Measurements from ENCODE around the gene CDH19.
"Not testable (repeated sequence)": the region's sequence is repeated elsewhere in the genome, so short reads cannot be mapped to it uniquely, and the experiment has no call there.

The CDH19 gene

GRCh38 chr18:66562279-66562678 is 41.6 kb downstream of the CDH19 start:
- DNase-seq (ENCODE audit: low spot score): no peak

- DNase-seq (ENCODE audit: low spot score): no peak
Measured at GRCh38 chr18:66560094-66560493, 43.8 kb downstream of the CDH19 start.

GRCh38 chr18:66558773-66559172 is 45.1 kb downstream of the CDH19 start:
- DNase-seq (ENCODE audit: low spot score): no peak

DNA sequence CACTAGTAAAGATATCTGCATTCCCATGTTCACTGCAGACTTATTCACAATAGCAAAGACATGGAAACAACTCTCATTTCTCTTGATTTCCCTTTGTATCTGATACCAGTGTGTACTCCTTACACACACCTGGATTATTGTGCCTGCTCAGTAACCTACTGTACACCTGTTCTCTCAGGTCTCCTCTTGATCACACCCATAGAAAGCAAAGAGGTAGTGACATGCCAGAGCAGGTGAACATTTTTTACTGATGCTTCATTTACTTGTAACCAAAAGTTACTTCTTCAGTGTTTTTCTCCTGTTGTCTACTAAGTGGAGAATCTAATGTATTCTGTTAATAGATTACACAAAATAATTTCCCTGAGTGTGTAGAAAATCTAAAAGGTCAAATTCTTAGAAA is 46.8 kb downstream of the CDH19 start:
- DNase-seq (ENCODE audit: low spot score): no peak

- no peak for DNase-seq (ENCODE audit: low spot score)
Measured at GRCh38 chr18:66555585-66555984, 48.3 kb downstream of the CDH19 start.

DNA sequence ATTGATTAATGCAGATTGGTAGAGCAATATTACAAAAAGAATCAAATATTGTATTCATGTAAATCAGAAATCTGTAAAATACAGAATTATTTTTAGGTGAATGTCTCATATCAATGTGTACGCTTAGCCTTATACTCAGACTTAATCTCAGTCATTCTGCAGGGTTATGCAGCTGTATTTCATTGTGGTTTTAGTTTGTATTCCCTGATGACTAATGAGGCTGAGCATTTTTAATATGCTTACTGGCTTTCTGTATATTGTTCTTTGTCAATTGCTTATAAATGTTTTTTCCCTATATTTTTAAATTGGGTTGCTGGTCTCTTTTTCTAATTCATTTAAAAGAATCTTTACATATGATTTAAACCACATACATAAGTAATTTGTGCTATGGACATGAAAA is 50.1 kb downstream of the CDH19 start:
- DNase-seq (ENCODE audit: low spot score): no peak

- no peak for DNase-seq (ENCODE audit: low spot score)
Measured at GRCh38 chr18:66550366-66550765, 53.5 kb downstream of the CDH19 start.

GRCh38 chr18:66548747-66549146 is 55.1 kb downstream of the CDH19 start:
- no peak for DNase-seq (ENCODE audit: low spot score)

- DNase-seq (ENCODE audit: low spot score): no peak
Measured at GRCh38 chr18:66534110-66534509, 69.8 kb downstream of the CDH19 start.

DNA sequence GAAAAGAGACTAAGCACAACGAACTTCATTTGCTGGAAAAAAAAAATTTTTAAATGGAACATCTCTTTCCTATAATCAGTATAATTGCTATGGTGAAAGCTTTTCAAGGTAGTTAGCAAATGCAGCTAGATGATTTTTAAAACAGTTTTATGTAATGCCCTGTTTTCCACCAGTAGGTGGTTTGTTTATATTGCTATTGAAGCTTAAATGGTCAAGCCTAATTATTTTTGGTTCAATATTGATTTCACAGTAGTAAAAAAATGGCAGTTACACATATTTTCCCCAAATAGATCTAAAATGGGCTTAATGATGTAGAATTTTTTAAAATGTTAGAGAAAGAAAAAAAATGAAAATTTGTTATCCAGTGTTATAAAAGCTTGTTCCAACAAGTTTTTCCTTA is 70.2 kb downstream of the CDH19 start:
- no peak for DNase-seq (ENCODE audit: low spot score)

GRCh38 chr18:66523219-66523991 is 80.5 kb downstream of the CDH19 start:
- no peak for DNase-seq (ENCODE audit: low spot score)

DNA sequence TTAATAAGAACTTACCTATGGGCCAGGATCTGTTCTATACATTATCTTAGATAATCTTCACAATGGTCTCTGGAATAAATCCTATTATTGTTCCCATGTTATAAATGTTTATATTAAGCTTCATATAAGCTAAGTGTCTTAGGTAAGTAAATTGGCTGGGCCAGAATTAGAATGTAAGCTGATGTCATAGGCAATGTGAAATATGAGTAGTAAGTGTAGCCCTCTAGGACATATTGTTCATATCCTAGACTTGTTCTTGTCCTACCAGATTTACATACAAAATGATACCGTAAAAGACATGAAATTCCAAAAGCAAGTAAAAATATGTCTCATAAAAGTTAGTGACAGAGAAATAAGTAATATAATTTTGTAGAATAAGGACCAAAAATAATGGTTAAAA is 89.9 kb downstream of the CDH19 start:
- no peak for DNase-seq (ENCODE audit: low spot score)

DNA sequence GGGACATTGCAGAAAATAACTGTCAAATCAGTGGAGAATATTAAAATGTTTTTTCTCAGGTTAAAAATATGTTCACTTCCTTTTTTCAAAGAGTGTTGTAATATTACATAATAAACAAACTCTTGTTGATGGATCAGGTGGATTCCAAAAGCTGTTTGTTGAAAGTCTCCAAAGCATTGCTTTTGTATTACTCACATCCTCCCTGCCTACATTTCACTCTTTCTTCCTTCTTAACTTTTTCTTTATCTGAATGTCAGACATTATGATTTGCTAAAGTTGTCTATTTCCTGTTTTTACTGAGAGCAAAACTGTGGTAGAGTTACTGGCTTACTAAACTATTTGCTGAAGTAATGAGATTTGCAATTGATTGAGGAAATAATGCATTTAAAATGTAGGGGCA is 92.1 kb downstream of the CDH19 start:
- no peak for DNase-seq (ENCODE audit: low spot score)

DNA sequence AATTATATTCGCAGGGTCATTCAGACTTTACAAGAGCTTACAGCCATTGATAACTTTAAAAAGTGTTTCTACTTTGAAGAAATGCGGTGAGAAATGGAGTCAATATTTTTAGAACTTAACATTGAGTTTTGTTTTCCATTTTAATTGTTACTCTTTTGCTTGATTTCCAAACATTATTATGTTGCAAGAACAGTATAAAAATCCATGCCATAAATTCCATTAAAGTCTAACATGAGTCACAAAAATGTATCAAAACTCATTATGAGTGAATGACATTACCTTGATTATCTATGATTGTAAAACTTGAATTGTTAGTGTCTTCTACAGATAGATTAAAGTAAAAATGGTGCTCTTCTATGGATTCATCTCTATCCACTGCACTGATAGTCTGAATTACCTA is 92.6 kb downstream of the CDH19 start:
- DNase-seq (ENCODE audit: low spot score): no peak

DNA sequence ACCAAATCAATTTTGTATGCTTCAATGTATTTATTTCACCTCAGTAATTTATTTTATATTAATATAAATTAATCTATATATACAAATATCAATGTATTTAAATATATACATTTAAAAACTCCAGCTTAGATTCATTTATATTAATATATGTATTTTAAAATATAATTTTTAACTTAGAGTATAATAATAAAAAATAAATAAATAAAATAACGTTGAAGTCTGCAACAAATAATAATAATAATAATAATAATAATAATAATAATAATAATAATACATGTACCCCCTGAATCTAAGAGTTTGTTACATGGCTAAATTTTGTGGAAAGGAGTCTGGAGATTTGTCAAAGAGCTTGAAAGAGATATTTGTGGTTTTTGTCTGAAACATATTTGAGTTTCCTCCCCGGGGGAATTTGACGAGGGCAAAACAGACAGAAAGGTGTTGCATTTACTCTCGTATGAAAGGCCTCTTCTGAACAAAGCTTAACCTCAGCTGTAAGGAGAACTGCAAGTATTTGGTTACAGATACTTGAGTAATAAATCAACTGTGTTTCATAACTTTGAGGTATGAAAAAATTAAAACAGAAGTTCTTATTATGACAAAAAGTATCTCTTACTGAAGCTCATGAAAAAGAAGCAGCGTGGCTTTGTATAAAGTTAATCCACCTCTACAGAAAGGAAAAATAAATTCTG is 93.4 kb downstream of the CDH19 start:
- no peak for DNase-seq (ENCODE audit: low spot score)

GRCh38 chr18:66508937-66509336 is 95.0 kb downstream of the CDH19 start:
- DNase-seq (ENCODE audit: low spot score): no peak

DNA sequence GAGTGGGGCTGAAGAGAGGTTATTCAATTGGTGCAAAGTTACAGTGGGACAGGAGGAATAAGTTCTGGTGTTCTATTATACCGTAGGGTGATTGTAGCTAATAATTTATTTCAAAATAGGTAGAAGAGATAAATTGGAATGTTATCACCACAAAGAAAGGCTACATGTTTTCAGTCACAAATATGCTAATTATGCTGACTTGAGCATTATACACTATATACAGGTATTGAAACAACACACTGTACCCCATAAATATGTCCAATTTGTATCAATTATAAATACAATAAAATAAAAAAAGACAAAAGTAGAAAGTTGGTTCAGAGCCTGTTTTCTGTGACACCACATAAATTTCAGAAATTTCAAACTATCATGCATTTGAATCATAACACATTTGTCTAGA is 97.7 kb downstream of the CDH19 start:
- no peak for DNase-seq (ENCODE audit: low spot score)

DNA sequence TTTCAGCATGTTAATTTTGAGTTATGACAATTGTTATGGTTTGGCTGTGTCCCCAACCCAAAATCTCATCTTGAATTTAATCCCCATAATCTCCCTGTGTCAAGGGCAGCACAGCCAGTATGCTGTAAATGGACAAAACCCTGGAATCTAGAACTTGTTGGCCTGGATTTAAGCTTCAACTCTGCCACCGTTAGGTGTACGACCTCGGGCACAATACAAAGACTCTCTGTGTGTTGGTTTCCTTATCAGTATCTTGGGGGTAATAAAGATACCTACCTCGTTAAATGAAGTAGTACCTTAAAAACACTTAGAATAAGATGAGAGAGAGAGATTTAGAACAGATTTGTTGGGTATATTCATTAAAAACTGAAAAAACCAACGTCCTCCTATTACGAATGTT is 106.5 kb downstream of the CDH19 start:
- no peak for DNase-seq (ENCODE audit: low spot score)

DNA sequence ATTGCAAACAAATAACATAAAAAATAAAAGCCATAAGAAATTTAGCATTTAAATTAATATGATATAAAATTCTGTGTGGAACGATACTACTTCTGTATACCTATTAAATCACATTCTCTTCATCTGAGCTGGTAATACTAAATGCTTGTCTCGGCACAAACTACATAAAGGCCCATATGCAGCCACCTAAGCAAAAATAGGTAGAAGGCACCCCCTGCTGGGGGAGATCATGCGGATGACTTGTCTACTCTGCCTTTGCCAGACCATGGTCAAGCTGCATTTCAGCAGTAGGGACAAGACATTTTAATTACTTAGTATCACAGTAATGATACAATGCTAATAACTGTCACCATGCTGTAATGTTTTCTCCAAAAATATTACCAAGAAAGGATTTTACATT is 108.0 kb downstream of the CDH19 start:
- DNase-seq (ENCODE audit: low spot score): no peak

GRCh38 chr18:66473882-66474281 is 130.0 kb downstream of the CDH19 start:
- DNase-seq (ENCODE audit: low spot score): no peak

DNA sequence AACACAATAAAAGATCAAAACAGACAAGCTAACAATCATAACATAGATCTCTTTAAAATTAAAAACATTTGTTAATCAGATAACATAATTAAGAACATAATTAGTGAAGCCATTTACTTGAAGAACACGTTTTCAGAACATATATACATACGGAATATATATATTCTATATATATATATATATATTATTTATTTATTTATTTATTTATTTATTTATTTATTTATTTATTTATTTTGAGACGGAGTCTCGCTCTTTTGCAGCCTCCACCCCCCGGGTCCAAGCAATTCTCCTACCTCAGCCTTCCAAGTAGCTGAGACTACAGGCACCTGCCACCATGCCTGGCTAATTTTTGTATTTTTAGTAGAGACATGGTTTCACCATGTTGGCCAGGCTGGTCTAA is 137.7 kb downstream of the CDH19 start:
- DNase-seq (ENCODE audit: low spot score): not testable (repeated sequence)

GRCh38 chr18:66461344-66461743 is 142.5 kb downstream of the CDH19 start:
- DNase-seq (ENCODE audit: low spot score): no peak

DNA sequence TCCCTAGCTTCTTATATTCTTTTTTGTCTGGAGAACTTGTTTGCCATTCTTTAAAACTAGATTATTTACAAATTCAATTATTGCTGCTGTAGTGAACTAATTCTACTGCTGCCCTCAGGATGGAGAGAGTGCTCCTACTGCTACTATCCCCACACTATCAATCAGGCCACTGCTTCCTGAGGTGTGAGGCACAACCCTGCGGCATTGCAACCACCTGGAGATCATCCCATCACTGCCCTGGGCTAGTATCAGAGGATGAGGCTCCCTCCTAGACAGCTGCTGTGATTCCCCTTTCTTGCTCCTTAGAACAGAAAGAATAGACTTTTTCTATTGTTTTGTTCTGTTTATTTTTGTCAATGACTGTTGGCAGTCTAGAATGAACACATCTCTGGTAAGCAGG is 146.6 kb downstream of the CDH19 start:
- DNase-seq (ENCODE audit: low spot score): no peak
